ENCODE measurements around the gene HOOK2.
"Not testable (repeated sequence)": the region's sequence is repeated elsewhere in the genome, so short reads cannot be mapped to it uniquely, and the experiment has no call there.

HOOK2 gene

DNA sequence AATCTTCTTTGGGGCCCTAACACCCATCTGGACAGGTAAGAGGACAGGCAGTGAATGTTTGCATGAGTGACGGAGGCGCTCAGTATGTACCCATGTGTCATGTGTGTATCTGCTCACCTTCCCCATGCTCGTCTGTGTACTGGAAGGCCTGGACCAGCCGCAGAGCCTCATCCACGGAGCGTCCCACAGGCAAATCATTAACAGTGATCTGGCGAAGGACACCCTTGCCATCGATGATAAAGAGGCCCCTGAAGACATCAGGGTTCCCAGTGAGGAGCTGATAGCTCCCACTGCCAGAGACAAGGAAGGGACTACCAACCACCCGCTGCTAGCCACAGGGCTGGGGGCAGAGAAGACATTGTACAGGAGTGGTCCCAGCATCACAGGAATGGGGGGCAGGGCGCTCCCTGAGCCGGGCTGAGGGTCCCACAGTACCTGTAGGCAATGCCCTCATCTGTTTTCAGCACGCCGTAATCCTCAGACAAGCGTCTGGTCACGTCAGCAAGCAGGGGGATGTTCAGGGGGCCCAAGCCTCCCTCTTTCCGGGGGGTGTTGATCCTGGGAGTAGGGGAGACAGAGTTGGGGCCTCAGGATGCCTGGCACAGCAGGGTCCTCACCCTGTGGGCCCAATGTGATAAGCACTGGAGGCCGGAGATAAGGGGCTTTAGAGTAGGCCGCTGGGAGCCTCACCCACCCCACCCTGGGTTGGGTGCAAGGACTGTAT is 24.6 kb upstream of the HOOK2 start:
- Histone ChIP-seq H3K36me3 (ENCODE audit: control insufficient read depth, insufficient read depth, low read length) (peaks cover 12% of the 10 kb centered on the region), H3K9ac (ENCODE audit: low read length) (no peak overlapping the region), H3K4me1 (ENCODE audit: control insufficient read depth, insufficient read depth, low read length) (no peaks in the 10 kb centered on the region), H3K27me3 (ENCODE audit: control insufficient read depth, insufficient read depth, low read length) (no peaks in the 10 kb centered on the region), H3K27ac (ENCODE audit: low read depth, low read length) (no peak overlapping the region), H3K4me3 (ENCODE audit: low read length) (peak overlapping the region; percentile 85)

DNA sequence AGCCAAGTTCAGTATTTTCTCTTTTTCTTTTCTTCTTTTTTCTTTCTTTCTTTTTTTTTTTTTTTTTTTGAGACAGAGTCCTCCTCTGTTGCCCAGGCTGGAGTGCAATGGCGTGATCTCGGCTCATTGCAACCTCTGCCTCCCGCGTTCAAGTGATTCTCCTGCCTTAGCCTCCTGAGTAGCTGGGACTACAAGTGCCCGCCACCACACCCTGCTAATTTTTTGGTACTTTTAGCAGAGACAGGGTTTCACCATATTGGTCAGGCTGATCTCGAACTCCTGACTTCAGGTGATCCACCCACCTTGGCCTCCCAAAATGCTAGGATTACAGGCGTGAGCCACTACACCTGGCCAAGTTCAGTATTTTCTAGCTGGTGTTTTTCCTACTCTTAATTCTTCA is 22.3 kb upstream of the HOOK2 start:
- not testable (repeated sequence) for H3K9ac ChIP-seq (ENCODE audit: low read length); H3K27ac ChIP-seq (ENCODE audit: low read depth, low read length); H3K4me1 ChIP-seq (ENCODE audit: control insufficient read depth, insufficient read depth, low read length); H3K4me3 ChIP-seq (ENCODE audit: low read length); H3K27me3 ChIP-seq (ENCODE audit: control insufficient read depth, insufficient read depth, low read length)
- peaks cover 12% of the 10 kb centered on the region for H3K36me3 ChIP-seq (ENCODE audit: control insufficient read depth, insufficient read depth, low read length)

DNA sequence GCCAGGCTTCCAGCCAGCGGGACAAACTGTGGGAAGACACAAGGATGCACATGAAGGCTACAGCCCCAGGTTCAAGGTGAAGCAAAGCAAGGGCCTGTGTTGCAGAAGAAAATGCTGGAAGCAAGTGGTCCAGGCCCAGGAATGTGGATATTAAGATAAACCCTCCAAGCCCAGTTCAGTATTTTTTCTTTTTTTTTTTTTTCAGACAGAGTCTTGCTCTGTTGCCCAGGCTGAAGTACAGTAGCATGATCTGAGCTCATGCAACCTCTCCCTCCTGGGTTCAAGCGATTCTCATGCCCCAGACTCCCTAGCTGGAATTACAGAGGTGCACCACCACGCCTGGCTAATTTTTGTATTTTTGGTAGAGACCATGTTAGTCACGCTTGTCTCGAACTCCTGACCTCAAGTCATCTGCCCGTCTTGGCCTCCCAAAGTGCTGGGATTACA is 21.8 kb upstream of the HOOK2 start:
- Histone ChIP-seq H3K4me3 (ENCODE audit: low read length) (no peak overlapping the region), H3K27me3 (ENCODE audit: control insufficient read depth, insufficient read depth, low read length) (no peaks in the 10 kb centered on the region), H3K4me1 (ENCODE audit: control insufficient read depth, insufficient read depth, low read length) (peaks cover 6% of the 10 kb centered on the region), H3K36me3 (ENCODE audit: control insufficient read depth, insufficient read depth, low read length) (peaks cover 12% of the 10 kb centered on the region), H3K9ac (ENCODE audit: low read length) (no peak overlapping the region), H3K27ac (ENCODE audit: low read depth, low read length) (no peak overlapping the region)

DNA sequence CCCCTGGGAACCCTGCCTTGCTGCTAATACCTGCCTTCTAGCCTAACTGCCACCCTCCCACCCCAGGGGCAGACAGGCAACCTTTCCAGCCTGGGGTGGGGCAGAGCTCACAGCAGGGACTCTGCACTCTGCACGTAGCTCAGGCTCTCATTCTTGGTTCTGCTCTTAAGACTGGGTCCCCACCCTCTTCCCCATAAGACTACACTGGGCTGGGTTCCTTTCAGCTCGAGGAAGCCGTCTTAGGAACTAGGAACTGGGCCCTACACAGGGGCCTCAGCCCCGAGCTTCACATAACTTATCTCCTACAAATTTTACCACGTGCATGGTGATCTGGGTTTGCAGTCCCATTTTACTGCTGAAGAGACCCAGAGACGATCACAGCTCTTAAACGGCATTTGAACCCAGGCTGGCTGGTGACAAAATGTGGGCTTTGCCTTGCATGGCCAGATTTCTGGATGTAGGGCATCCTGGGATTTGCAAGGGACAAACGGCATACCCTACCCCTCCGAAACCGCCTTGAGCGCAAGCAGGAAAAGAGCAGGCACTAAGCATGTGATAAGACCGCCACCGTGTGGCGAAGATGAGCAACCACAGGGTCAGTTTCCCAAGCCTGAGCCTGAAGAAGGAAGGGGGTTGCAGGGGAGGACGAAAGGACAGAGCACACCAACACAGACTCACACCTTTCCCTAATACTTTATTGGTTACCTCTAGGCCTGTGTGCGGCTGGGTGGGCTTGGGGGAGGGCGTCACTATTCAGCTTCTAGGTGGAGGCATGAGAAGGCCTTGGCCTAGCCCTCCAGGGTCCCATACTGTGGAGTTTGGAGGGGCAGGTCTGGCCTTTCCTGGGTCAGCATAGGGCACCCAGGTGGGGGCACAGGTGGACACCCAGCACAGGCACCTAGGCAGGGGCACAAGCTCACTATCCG is 21.1 kb upstream of the HOOK2 start:
- Histone ChIP-seq H3K27me3 (ENCODE audit: control insufficient read depth, insufficient read depth, low read length) (no peaks in the 10 kb centered on the region), H3K27ac (ENCODE audit: low read depth, low read length) (peak overlapping the region; percentile 17), H3K9ac (ENCODE audit: low read length) (no peak overlapping the region), H3K4me1 (ENCODE audit: control insufficient read depth, insufficient read depth, low read length) (peaks cover 6% of the 10 kb centered on the region), H3K4me3 (ENCODE audit: low read length) (peak overlapping the region; percentile 29), H3K36me3 (ENCODE audit: control insufficient read depth, insufficient read depth, low read length) (peaks cover 12% of the 10 kb centered on the region)

DNA sequence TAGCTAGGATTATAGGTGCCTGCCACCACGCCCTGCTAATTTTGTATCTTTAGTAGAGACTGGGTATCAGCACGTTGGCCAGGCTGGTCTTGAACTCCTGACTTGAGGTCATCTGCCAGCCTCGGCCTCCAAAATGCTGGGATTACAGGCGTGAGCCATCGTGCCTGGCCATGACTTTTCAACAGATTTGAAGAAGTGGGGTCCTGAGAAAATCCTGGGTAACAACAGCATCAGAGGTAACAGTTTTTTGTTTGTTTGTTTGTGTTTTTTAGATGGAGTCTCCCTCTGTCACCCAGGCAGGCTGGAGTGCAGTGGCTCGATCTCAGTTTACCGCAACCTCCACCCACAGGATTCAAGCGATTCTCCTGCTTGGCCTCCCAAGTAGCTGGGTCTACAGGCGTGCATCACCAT is 19.6 kb upstream of the HOOK2 start:
- H3K4me3 ChIP-seq (ENCODE audit: low read length): no peak overlapping the region
- no peak overlapping the region for H3K27ac ChIP-seq (ENCODE audit: low read depth, low read length)
- peaks cover 8% of the 10 kb centered on the region for H3K36me3 ChIP-seq (ENCODE audit: control insufficient read depth, insufficient read depth, low read length)
- no peak overlapping the region for H3K9ac ChIP-seq (ENCODE audit: low read length)
- peaks cover 14% of the 10 kb centered on the region for H3K4me1 ChIP-seq (ENCODE audit: control insufficient read depth, insufficient read depth, low read length)
- H3K27me3 ChIP-seq (ENCODE audit: control insufficient read depth, insufficient read depth, low read length): no peaks in the 10 kb centered on the region

DNA sequence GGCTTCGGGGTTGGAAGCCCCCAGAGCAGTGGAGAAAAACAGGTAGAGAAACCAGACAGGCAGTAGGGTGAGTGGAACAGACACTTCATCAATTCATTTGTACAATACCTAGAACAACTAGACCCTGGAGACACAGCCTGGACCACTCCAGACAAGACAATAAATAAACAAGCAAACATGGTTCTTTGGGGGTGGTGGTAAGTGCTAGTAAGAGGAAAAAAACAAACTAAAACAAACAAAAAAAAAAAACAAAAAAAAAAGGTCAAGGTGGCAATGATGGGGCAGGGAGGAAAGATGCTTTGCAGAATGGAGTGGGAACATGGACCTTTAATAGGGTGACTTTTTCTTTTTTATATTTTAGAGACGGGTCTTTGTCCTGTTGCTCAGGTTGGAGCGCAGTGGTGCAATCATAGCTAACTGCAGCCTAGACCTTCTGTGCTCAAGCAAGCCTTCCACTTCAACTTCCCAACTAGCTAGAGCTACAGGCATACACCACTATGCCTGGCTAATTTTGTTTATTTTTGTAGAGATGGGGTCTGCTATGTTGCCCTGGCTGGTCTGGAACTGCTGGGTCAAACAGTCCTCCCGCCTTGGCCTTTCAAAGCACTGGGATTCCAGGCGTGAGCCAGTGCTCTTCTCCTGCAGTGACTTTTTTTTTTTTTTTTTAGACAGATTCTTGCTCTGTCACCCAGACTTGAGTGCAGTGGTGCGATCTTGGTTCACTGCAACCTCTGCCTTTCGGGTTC is 19.0 kb upstream of the HOOK2 start:
- H3K27ac ChIP-seq (ENCODE audit: low read depth, low read length): peak overlapping the region; percentile 94
- H3K9ac ChIP-seq (ENCODE audit: low read length): peak overlapping the region; percentile 74
- no peaks in the 10 kb centered on the region for H3K27me3 ChIP-seq (ENCODE audit: control insufficient read depth, insufficient read depth, low read length)
- H3K36me3 ChIP-seq (ENCODE audit: control insufficient read depth, insufficient read depth, low read length): peaks cover 2% of the 10 kb centered on the region
- peaks cover 15% of the 10 kb centered on the region for H3K4me1 ChIP-seq (ENCODE audit: control insufficient read depth, insufficient read depth, low read length)
- H3K4me3 ChIP-seq (ENCODE audit: low read length): peak overlapping the region; percentile 100

DNA sequence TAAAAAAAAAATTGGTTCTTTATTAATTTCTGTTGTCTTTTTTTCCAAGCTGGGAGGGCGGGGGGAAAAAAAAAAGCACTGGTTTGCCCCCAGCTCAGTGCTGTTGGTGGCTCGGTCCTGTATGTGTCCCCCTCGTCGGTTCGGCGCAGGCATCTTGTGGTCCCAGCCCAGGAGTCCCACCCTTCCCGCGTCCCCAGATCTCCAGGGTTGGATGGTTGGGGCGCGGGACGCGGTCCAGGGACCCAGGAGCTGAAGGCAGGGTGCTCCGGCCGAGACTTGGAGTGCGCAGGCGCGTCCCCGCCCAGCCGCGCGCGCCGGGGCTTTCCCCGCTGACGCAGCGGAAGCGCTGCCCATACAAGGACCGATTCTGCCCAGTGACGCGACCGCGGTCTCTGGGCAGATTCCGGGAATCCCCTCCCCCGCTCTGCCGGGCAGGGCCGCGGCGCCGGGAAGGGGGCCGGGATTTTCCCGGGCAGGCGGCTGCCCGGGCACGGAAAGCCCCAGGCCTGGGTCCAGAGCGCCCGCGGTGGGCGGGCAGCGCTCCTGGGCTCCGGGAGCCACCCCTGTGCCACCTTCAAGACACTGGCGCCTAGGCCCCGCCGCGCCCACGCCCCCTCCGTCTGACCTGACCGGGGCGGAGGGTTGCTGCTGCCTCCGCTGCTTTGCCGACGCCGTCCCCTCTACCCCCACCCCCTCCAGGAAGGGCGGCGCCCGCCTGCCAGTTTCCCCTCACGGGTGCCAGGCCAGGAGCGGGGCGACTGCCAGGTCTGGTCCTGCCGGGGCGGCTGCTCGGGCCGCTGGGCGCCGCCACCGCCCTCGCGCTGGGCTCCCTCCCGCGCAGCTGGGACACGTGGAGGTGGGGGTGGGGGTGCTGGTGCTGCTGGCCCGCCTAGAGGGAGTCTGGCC is 18.2 kb upstream of the HOOK2 start:
- Histone ChIP-seq H3K36me3 (ENCODE audit: control insufficient read depth, insufficient read depth, low read length) (no peaks in the 10 kb centered on the region), H3K27ac (ENCODE audit: low read depth, low read length) (peak overlapping the region; percentile 94)

DNA sequence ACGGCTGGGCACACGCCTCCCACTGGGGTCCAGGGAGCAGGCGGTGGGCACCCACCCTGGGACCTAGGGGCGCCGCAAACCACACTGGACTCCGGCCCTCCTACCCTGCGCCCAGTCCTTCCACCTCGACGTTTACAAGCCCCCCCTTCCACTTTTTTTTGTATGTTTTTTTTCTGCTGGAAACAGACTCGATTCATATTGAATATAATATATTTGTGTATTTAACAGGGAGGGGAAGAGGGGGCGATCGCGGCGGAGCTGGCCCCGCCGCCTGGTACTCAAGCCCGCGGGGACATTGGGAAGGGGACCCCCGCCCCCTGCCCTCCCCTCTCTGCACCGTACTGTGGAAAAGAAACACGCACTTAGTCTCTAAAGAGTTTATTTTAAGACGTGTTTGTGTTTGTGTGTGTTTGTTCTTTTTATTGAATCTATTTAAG is 17.5 kb upstream of the HOOK2 start:
- Histone ChIP-seq H3K27ac (ENCODE audit: low read depth, low read length) (peak overlapping the region; percentile 94), H3K9ac (ENCODE audit: low read length) (peak overlapping the region; percentile 98), H3K4me3 (ENCODE audit: low read length) (peak overlapping the region; percentile 100), H3K27me3 (ENCODE audit: control insufficient read depth, insufficient read depth, low read length) (no peaks in the 10 kb centered on the region), H3K36me3 (ENCODE audit: control insufficient read depth, insufficient read depth, low read length) (no peaks in the 10 kb centered on the region), H3K4me1 (ENCODE audit: control insufficient read depth, insufficient read depth, low read length) (peaks cover 29% of the 10 kb centered on the region)

More for the DNA sequence above, 18.2 kb upstream of the HOOK2 start:
- peak overlapping the region; percentile 100 for H3K4me3 ChIP-seq (ENCODE audit: low read length)
- H3K27me3 ChIP-seq (ENCODE audit: control insufficient read depth, insufficient read depth, low read length): no peaks in the 10 kb centered on the region
- peak overlapping the region; percentile 98 for H3K9ac ChIP-seq (ENCODE audit: low read length)
- peaks cover 23% of the 10 kb centered on the region for H3K4me1 ChIP-seq (ENCODE audit: control insufficient read depth, insufficient read depth, low read length)

DNA sequence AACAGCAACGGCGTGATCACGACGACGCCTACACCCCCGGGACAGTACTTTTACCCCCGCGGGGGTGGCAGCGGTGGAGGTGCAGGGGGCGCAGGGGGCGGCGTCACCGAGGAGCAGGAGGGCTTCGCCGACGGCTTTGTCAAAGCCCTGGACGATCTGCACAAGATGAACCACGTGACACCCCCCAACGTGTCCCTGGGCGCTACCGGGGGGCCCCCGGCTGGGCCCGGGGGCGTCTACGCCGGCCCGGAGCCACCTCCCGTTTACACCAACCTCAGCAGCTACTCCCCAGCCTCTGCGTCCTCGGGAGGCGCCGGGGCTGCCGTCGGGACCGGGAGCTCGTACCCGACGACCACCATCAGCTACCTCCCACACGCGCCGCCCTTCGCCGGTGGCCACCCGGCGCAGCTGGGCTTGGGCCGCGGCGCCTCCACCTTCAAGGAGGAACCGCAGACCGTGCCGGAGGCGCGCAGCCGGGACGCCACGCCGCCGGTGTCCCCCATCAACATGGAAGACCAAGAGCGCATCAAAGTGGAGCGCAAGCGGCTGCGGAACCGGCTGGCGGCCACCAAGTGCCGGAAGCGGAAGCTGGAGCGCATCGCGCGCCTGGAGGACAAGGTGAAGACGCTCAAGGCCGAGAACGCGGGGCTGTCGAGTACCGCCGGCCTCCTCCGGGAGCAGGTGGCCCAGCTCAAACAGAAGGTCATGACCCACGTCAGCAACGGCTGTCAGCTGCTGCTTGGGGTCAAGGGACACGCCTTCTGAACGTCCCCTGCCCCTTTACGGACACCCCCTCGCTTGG is 16.9 kb upstream of the HOOK2 start:
- no peaks in the 10 kb centered on the region for H3K36me3 ChIP-seq (ENCODE audit: control insufficient read depth, insufficient read depth, low read length)
- peaks cover 29% of the 10 kb centered on the region for H3K4me1 ChIP-seq (ENCODE audit: control insufficient read depth, insufficient read depth, low read length)
- peak overlapping the region; percentile 100 for H3K4me3 ChIP-seq (ENCODE audit: low read length)
- peak overlapping the region; percentile 94 for H3K27ac ChIP-seq (ENCODE audit: low read depth, low read length)
- H3K27me3 ChIP-seq (ENCODE audit: control insufficient read depth, insufficient read depth, low read length): no peaks in the 10 kb centered on the region
- peak overlapping the region; percentile 98 for H3K9ac ChIP-seq (ENCODE audit: low read length)

DNA sequence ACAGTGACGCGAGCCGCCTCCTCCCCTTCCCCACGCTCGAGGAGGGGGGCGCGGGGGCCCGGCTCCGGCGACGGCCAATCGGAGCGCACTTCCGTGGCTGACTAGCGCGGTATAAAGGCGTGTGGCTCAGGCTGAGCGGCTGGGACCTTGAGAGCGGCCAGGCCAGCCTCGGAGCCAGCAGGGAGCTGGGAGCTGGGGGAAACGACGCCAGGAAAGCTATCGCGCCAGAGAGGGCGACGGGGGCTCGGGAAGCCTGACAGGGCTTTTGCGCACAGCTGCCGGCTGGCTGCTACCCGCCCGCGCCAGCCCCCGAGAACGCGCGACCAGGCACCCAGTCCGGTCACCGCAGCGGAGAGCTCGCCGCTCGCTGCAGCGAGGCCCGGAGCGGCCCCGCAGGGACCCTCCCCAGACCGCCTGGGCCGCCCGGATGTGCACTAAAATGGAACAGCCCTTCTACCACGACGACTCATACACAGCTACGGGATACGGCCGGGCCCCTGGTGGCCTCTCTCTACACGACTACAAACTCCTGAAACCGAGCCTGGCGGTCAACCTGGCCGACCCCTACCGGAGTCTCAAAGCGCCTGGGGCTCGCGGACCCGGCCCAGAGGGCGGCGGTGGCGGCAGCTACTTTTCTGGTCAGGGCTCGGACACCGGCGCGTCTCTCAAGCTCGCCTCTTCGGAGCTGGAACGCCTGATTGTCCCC is 16.1 kb upstream of the HOOK2 start, which contains the start of gene JUNB:
JUNB (plus strand) TSS at position 142 of the 706 bp plus-strand sequence; CDS start at position 428, 286 bp downstream.
- Histone ChIP-seq H3K27me3 (ENCODE audit: control insufficient read depth, insufficient read depth, low read length) (no peaks in the 10 kb centered on the region), H3K9ac (ENCODE audit: low read length) (peak within 1 kb of the TSS; percentile 98), H3K4me1 (ENCODE audit: control insufficient read depth, insufficient read depth, low read length) (peaks cover 29% of the 10 kb centered on the region), H3K4me3 (ENCODE audit: low read length) (peak within 1 kb of the TSS; percentile 100), H3K36me3 (ENCODE audit: control insufficient read depth, insufficient read depth, low read length) (no peaks in the 10 kb centered on the region), H3K27ac (ENCODE audit: low read depth, low read length) (peak within 1 kb of the TSS; percentile 94)
